RWPE1 (cell line): Measurements from ENCODE around the gene CRELD2.
A peak's percentile ranks its signal among the peaks of the same experiment; 100 is the strongest.

Source experiments
- CTCF ChIA-PET: fragments of 350-600 bp; sonication (Branson Sonifier 250); formaldehyde crosslinking; extraction: SDS; loops from one replicate; lab custom pipeline; 2021; lab: Yijun Ruan, JAX
- POLR2A ChIA-PET: fragments of 400-600 bp; formaldehyde crosslinking; extraction: SDS; loops from one replicate; lab custom pipeline; 2020; ENCODE audit warnings: antibody characterized with exemption; ENCODE audit not compliant: low non-redundant PET; lab: Yijun Ruan, JAX
- DNase-seq: peaks from one replicate; pipeline ENCODE4 v3.0.0; 2012; ENCODE audit warnings: low spot score
- H3K27ac ChIP-seq: fragments of 450-650 bp; 2 replicates; pipeline ENCODE4 v1.5.1; 2017
- TF ChIP-seq, protein P1 (sequence below): fragments of 450-650 bp; conservative IDR thresholded peaks from 2 replicates; pipeline ENCODE4 v1.5.1; 2017; ENCODE audit warnings: low read depth, mild to moderate bottlenecking

Gene CRELD2

GRCh38 chr22:49901457-49901856, 17.0 kb upstream of the CRELD2 start:
- POLR2A ChIA-PET = no interaction called here
- no peak for DNase-seq
- CTCF ChIA-PET = no interaction called here
- H3K27ac ChIP-seq = no peak overlapping the region; the same call in 1 of the 2 replicates
- TF ChIP-seq, protein P1, sequence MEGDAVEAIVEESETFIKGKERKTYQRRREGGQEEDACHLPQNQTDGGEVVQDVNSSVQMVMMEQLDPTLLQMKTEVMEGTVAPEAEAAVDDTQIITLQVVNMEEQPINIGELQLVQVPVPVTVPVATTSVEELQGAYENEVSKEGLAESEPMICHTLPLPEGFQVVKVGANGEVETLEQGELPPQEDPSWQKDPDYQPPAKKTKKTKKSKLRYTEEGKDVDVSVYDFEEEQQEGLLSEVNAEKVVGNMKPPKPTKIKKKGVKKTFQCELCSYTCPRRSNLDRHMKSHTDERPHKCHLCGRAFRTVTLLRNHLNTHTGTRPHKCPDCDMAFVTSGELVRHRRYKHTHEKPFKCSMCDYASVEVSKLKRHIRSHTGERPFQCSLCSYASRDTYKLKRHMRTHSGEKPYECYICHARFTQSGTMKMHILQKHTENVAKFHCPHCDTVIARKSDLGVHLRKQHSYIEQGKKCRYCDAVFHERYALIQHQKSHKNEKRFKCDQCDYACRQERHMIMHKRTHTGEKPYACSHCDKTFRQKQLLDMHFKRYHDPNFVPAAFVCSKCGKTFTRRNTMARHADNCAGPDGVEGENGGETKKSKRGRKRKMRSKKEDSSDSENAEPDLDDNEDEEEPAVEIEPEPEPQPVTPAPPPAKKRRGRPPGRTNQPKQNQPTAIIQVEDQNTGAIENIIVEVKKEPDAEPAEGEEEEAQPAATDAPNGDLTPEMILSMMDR = no peak

GRCh38 chr22:49903322-49904039, 15.0 kb upstream of the CRELD2 start:
- TF ChIP-seq, protein P1 = no peak
- no peak for DNase-seq
- peak overlapping the region; percentile 12 for H3K27ac ChIP-seq
- CTCF ChIA-PET = no interaction called here
- POLR2A ChIA-PET = no interaction called here

DNA sequence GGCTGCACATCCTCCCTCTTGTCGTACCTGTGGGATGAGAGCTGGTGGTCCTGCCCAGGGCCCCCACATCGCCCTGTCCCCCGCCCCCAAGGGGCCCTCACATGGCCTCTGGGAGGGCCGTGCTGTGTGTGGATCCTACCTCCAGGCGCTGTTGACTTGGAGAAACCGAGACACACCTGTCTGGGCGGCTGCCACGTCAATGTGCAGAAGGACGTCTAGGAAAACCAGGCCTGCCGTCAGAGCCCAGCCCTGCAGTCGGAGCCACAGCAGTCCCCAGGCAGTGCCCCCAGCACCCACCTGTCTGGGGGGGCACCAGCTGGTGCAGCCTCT, 14.4 kb upstream of the CRELD2 start:
- ChIA-PET CTCF (no interaction called here), POLR2A (no interaction called here)
- TF ChIP-seq, protein P1 = no peak
- DNase-seq = no peak
- H3K27ac ChIP-seq = peak overlapping the region; percentile 12

DNA sequence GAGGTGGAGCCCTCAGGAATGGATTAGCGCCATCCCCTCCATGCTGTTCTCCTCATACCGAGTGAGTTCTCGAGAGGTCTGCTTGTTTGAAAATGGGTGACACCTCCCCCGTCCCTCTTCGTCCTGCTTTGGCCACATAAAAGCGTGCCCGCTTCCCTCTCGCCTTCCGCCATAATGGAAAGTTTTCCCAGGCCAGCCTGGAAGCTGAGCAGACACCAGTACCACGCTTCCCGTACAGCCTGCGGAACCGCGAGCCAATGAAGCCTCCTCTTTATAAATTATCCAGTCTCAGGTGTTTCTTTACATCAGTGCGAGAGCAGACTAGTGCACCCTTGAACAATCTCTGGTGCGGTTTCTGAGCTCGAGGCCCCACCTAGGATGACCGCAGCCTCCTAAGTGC, 13.0 kb upstream of the CRELD2 start:
- POLR2A ChIA-PET = no interaction called here

DNA sequence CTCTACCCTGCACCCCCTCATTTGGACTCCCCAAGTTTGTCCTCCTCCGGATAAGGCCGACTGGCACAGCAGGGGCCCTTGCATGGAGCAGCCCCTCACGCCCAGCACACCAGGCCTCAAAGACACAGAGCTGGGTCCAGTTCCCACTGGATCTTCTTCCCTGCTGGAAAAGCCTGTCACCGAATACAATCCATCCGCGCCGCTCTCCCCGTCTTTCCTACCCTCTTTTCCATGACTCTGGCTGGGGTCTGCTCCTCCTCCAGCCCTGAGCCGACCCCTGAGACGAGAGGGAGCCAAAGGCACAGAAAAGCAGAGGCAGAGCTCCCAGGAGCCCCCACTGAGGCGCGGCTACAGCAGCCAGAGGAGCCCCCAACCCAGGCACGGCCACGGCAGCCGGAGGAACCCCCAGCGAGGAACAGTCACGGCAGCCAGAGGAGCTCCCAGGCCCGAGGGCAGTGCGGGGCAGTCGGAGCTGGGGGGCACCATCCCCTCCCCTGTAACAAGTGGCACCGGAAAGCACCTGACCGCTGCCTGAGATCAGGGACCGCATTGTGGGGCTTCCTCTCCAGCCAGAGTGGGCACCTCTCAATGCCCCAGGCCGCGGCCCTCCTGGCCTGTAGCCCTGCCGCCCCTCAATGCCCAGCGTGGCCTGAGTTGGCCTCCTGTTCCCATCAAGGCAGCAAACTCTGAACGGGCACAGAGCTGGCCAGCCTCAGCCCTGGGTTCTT, 12.2 kb upstream of the CRELD2 start:
- TF ChIP-seq, protein P1 = no peak
- H3K27ac ChIP-seq = no peak overlapping the region
- ChIA-PET CTCF (no interaction called here), POLR2A (no interaction called here)
- no peak for DNase-seq

More for the DNA sequence above, 13.0 kb upstream of the CRELD2 start:
- H3K27ac ChIP-seq = no peak overlapping the region
- TF ChIP-seq, protein P1 = no peak
- no peak for DNase-seq
- CTCF ChIA-PET = no interaction called here

DNA sequence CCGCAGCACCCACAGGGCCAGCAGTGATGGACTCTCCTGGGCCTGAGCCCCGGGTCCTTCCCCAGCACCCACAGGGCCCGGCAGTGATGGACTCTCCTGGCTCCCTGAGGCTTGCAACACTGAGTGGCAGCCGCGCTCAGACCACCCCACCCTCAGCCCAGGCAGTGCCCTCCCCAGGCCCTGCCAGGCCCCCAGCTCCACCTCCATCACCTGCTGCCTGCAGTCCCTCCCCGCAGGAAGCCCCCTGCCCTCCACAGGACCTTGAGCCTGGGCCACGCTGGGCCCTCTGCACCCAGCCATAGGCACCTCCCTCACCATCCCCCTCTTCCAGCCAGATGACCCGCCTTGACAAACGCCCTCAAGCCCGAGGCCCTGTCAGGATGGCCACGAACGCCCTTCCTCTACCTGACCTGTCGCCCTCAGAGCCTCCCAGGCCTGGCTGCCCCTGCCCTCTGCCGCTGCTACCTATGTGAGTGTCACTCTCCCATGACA, 11.6 kb upstream of the CRELD2 start:
- TF ChIP-seq, protein P1 = no peak
- no peak for DNase-seq
- no peak overlapping the region for H3K27ac ChIP-seq
- CTCF ChIA-PET = no interaction called here
- POLR2A ChIA-PET = no interaction called here
